ENCODE data around the gene ADORA2B. TPM values are rescaled to one million over a fixed set of nuclear protein-coding genes. Genes with fewer than 3 reads are reported as not detected.

Gene ADORA2B
- total and polyA plus RNA-seq, 4 donors = 0.63 to 1.2 (median 0.71) TPM; not detected in 1

- DNase-seq = no peak
- intact Hi-C loops (cut with DNase I) = no loop called here
- no peak for ATAC-seq (ENCODE audit: low FRiP score)
- H3K4me3 ChIP-seq (ENCODE audit: low read length in 2 of 2) = no peak overlapping the region
- H3K36me3 ChIP-seq (ENCODE audit: control insufficient read depth in 1 of 2, insufficient read depth in 2 of 2, low read length in 1 of 2) = peaks cover 5 to 14% of the 10 kb centered on the region in 2 donors
- no peaks in the 10 kb centered on the region for H3K9me3 ChIP-seq (ENCODE audit: control insufficient read depth, low read length)
- H3K27me3 ChIP-seq (ENCODE audit: control insufficient read depth in 1 of 2, insufficient read depth in 2 of 2, low read length in 1 of 2) = no peaks in the 10 kb centered on the region
- WGBS, 2 donors = 44 to 69% methylated on average over 2 of the region's 2 CpGs
- no peak overlapping the region for H3K27ac ChIP-seq (ENCODE audit: low read depth in 1 of 2, low read length in 2 of 2)
- H3K4me1 ChIP-seq (ENCODE audit: control insufficient read depth in 1 of 2, insufficient read depth in 2 of 2, low read length in 2 of 2) = no peaks in the 10 kb centered on the region
Observed at GRCh38 chr17:15981208-15981607, 36.3 kb downstream of the ADORA2B start.

- no peak for DNase-seq
- no peak for ATAC-seq (ENCODE audit: low FRiP score)
- Histone ChIP-seq H3K4me3 (ENCODE audit: low read length in 2 of 2) (no peak overlapping the region), H3K27me3 (ENCODE audit: control insufficient read depth in 1 of 2, insufficient read depth in 2 of 2, low read length in 1 of 2) (no peaks in the 10 kb centered on the region), H3K9me3 (ENCODE audit: control insufficient read depth, low read length) (no peaks in the 10 kb centered on the region), H3K36me3 (ENCODE audit: control insufficient read depth in 1 of 2, insufficient read depth in 2 of 2, low read length in 1 of 2) (peaks cover 0 to 12% of the 10 kb centered on the region in 2 donors), H3K27ac (ENCODE audit: low read depth in 1 of 2, low read length in 2 of 2) (no peak overlapping the region), H3K4me1 (ENCODE audit: control insufficient read depth in 1 of 2, insufficient read depth in 2 of 2, low read length in 2 of 2) (no peaks in the 10 kb centered on the region)
- intact Hi-C loops (cut with DNase I) = no loop called here
- WGBS, 2 donors = 86 to 92% methylated on average over 5 of the region's 5 CpGs
Observed at GRCh38 chr17:15981646-15982580, 37.0 kb downstream of the ADORA2B start.

- ATAC-seq (ENCODE audit: low FRiP score) (no peak), DNase-seq (no peak)
- H3K36me3 ChIP-seq (ENCODE audit: control insufficient read depth in 1 of 2, insufficient read depth in 2 of 2, low read length in 1 of 2) = no peaks in the 10 kb centered on the region
- H3K4me3 ChIP-seq (ENCODE audit: low read length in 2 of 2) = no peak overlapping the region
- H3K27ac ChIP-seq (ENCODE audit: low read depth in 1 of 2, low read length in 2 of 2) = no peak overlapping the region
- no peaks in the 10 kb centered on the region for H3K27me3 ChIP-seq (ENCODE audit: control insufficient read depth in 1 of 2, insufficient read depth in 2 of 2, low read length in 1 of 2)
- 75 to 87% methylated on average over 6 of the region's 6 CpGs for WGBS, 2 donors
- no peaks in the 10 kb centered on the region for H3K4me1 ChIP-seq (ENCODE audit: control insufficient read depth in 1 of 2, insufficient read depth in 2 of 2, low read length in 2 of 2)
- no peaks in the 10 kb centered on the region for H3K9me3 ChIP-seq (ENCODE audit: control insufficient read depth, low read length)
- intact Hi-C loops (cut with DNase I) = loop anchor here (5.0 kb wide), 1 partner anchor 169 kb away; no protein-coding TSS in a partner anchor
Observed at GRCh38 chr17:15996322-15996721, 51.4 kb downstream of the ADORA2B start.

- H3K4me3 ChIP-seq (ENCODE audit: low read length in 2 of 2) = no peak overlapping the region
- no peak overlapping the region for H3K27ac ChIP-seq (ENCODE audit: low read depth in 1 of 2, low read length in 2 of 2)
- H3K27me3 ChIP-seq (ENCODE audit: control insufficient read depth in 1 of 2, insufficient read depth in 2 of 2, low read length in 1 of 2) = no peaks in the 10 kb centered on the region
- no peak for DNase-seq
- H3K4me1 ChIP-seq (ENCODE audit: control insufficient read depth in 1 of 2, insufficient read depth in 2 of 2, low read length in 2 of 2) = no peaks in the 10 kb centered on the region
- intact Hi-C loops (cut with DNase I) = loop anchor here (2.0 to 5.0 kb wide), 2 partner anchors 171 to 735 kb away; no protein-coding TSS in a partner anchor
- 76 to 79% methylated on average over 4 of the region's 4 CpGs for WGBS, 2 donors
- no peaks in the 10 kb centered on the region for H3K36me3 ChIP-seq (ENCODE audit: control insufficient read depth in 1 of 2, insufficient read depth in 2 of 2, low read length in 1 of 2)
- no peak for ATAC-seq (ENCODE audit: low FRiP score)
- H3K9me3 ChIP-seq (ENCODE audit: control insufficient read depth, low read length) = no peaks in the 10 kb centered on the region
Observed at GRCh38 chr17:15998031-15998562, 53.2 kb downstream of the ADORA2B start.

- ATAC-seq (ENCODE audit: low FRiP score) (peak; percentile 99), DNase-seq (peak; percentile 98 to 99)
- H3K4me3 ChIP-seq (ENCODE audit: low read length in 2 of 2) = peak within 1 kb of the TSS; percentile 59 to 74
- intact Hi-C loops (cut with DNase I) = loop anchor here (2.0 to 5.0 kb wide), 2 partner anchors 172 to 737 kb away; no protein-coding TSS in a partner anchor
- H3K9me3 ChIP-seq (ENCODE audit: control insufficient read depth, low read length) = no peaks in the 10 kb centered on the region
- peaks cover under 1 to 7% of the 10 kb centered on the region in 2 donors for H3K36me3 ChIP-seq (ENCODE audit: control insufficient read depth in 1 of 2, insufficient read depth in 2 of 2, low read length in 1 of 2)
- peak within 1 kb of the TSS; percentile 34 to 97 for H3K27ac ChIP-seq (ENCODE audit: low read depth in 1 of 2, low read length in 2 of 2)
- no peaks in the 10 kb centered on the region for H3K27me3 ChIP-seq (ENCODE audit: control insufficient read depth in 1 of 2, insufficient read depth in 2 of 2, low read length in 1 of 2)
- 0% methylated on average over 84 to 91 of the region's 91 CpGs for WGBS, 2 donors
- H3K4me1 ChIP-seq (ENCODE audit: control insufficient read depth in 1 of 2, insufficient read depth in 2 of 2, low read length in 2 of 2) = no peaks in the 10 kb centered on the region
Observed at GRCh38 chr17:15999141-15999973, 54.4 kb downstream of the ADORA2B start, which contains the start of the genes TTC19 and ZSWIM7. TTC19 (plus strand) TSS chr17:15999824; CDS start chr17:15999849, 25 bp downstream. ZSWIM7 (minus strand) TSS chr17:15999704; CDS start chr17:15999594, 110 bp downstream.

- peak overlapping the region; percentile 34 to 97 for H3K27ac ChIP-seq (ENCODE audit: low read depth in 1 of 2, low read length in 2 of 2)
Observed at GRCh38 chr17:15999974-16000827, 55.3 kb downstream of the ADORA2B start.

GRCh38 chr17:16001226-16001897, 56.4 kb downstream of the ADORA2B start:
- H3K4me3 ChIP-seq (ENCODE audit: low read length in 2 of 2) = peak overlapping the region in 1 of 2 donors; percentile 15
- no peak for ATAC-seq (ENCODE audit: low FRiP score)
- no peak overlapping the region for H3K27ac ChIP-seq (ENCODE audit: low read depth in 1 of 2, low read length in 2 of 2)
- no peaks in the 10 kb centered on the region for H3K4me1 ChIP-seq (ENCODE audit: control insufficient read depth in 1 of 2, insufficient read depth in 2 of 2, low read length in 2 of 2)
- no peaks in the 10 kb centered on the region for H3K9me3 ChIP-seq (ENCODE audit: control insufficient read depth, low read length)
- no peak for DNase-seq
- no peaks in the 10 kb centered on the region for H3K27me3 ChIP-seq (ENCODE audit: control insufficient read depth in 1 of 2, insufficient read depth in 2 of 2, low read length in 1 of 2)
- H3K36me3 ChIP-seq (ENCODE audit: control insufficient read depth in 1 of 2, insufficient read depth in 2 of 2, low read length in 1 of 2) = peaks cover 6 to 13% of the 10 kb centered on the region in 2 donors
- intact Hi-C loops (cut with DNase I) = no loop called here

More at GRCh38 chr17:15999974-16000827, 55.3 kb downstream of the ADORA2B start:
- ATAC-seq (ENCODE audit: low FRiP score) (peak; percentile 12), DNase-seq (peak in 1 of 2 donors; percentile 59)
- H3K9me3 ChIP-seq (ENCODE audit: control insufficient read depth, low read length) = no peaks in the 10 kb centered on the region
- no peaks in the 10 kb centered on the region for H3K4me1 ChIP-seq (ENCODE audit: control insufficient read depth in 1 of 2, insufficient read depth in 2 of 2, low read length in 2 of 2)
- WGBS, 2 donors = 2% methylated on average over 51 to 64 of the region's 64 CpGs
- H3K36me3 ChIP-seq (ENCODE audit: control insufficient read depth in 1 of 2, insufficient read depth in 2 of 2, low read length in 1 of 2) = peaks cover 6 to 10% of the 10 kb centered on the region in 2 donors
- intact Hi-C loops (cut with DNase I) = loop anchor here (2.0 to 5.0 kb wide), 2 partner anchors 173 to 737 kb away; no protein-coding TSS in a partner anchor
- H3K4me3 ChIP-seq (ENCODE audit: low read length in 2 of 2) = peak overlapping the region; percentile 57 to 59
- H3K27me3 ChIP-seq (ENCODE audit: control insufficient read depth in 1 of 2, insufficient read depth in 2 of 2, low read length in 1 of 2) = no peaks in the 10 kb centered on the region

Measured in aorta (tissue), 5 donors.